Measurements from ENCODE around the gene ATXN7L1. TPM values are rescaled to one million over a fixed set of nuclear protein-coding genes. Genes with fewer than 3 reads are reported as not detected.

Gene ATXN7L1
- total and polyA plus RNA-seq, 9 donors: 5.0 to 17.6 (median 11.4) TPM

DNA sequence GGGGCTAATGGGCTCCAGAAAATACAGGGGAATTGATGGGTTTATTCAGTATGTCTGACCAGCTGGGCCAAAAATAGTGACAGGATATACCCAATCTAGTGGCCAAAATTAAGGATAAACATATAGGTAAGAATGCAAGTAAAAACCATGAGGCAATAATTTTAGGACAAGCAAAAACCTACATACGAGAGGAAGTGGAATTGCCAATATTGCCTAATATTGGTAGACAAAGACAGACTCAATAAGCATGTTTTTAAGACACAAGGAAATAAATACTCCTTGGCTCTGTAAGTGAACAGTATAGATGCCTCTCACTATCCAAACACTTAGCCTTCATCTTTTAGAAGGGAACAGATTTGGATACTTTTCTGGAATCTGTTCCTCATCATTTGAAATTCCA is 51.0 kb downstream of the ATXN7L1 start:
- no peak for DNase-seq
- intact Hi-C loops (cut with DNase I): no loop called here
- Histone ChIP-seq H3K4me1 (ENCODE audit: insufficient read depth) (peaks cover 3% of the 10 kb centered on the region), H3K36me3 (no peaks in the 10 kb centered on the region), H3K27me3 (no peaks in the 10 kb centered on the region), H3K27ac (no peak overlapping the region), H3K9me3 (no peaks in the 10 kb centered on the region), H3K4me3 (no peak overlapping the region)
- TF ChIP-seq POLR2A (IDR thresholded peaks at IDR 0.05): no peak
- TF ChIP-seq EP300 (IDR thresholded peaks at IDR 0.05): no peak
- TF ChIP-seq, protein P1, sequence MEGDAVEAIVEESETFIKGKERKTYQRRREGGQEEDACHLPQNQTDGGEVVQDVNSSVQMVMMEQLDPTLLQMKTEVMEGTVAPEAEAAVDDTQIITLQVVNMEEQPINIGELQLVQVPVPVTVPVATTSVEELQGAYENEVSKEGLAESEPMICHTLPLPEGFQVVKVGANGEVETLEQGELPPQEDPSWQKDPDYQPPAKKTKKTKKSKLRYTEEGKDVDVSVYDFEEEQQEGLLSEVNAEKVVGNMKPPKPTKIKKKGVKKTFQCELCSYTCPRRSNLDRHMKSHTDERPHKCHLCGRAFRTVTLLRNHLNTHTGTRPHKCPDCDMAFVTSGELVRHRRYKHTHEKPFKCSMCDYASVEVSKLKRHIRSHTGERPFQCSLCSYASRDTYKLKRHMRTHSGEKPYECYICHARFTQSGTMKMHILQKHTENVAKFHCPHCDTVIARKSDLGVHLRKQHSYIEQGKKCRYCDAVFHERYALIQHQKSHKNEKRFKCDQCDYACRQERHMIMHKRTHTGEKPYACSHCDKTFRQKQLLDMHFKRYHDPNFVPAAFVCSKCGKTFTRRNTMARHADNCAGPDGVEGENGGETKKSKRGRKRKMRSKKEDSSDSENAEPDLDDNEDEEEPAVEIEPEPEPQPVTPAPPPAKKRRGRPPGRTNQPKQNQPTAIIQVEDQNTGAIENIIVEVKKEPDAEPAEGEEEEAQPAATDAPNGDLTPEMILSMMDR (IDR thresholded peaks at IDR 0.05): no peak
- 95 to 100% (median 97%) methylated on average over 1 of the region's 1 CpG for WGBS, 3 donors

DNA sequence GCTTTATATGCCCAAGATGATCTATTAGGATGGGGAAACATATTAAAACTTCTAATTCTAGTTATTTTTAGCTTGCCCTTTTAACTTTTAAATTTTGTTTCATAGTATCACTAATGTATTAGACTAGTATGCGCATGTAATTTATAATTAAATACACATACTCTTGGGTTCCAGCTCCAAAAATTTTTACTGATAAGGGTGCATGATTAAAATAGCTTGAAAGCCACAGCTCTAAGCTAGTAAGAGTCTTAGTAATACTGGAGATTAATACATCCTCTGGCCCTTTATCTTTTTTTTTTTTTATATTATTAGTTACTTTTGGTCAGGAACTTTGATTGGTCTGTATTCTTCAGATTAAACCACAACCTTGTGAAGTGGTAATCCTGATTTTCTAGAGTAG is 53.6 kb downstream of the ATXN7L1 start:
- TF ChIP-seq, protein P1 (IDR thresholded peaks at IDR 0.05): no peak
- TF ChIP-seq EP300 (IDR thresholded peaks at IDR 0.05): no peak
- TF ChIP-seq POLR2A (IDR thresholded peaks at IDR 0.05): no peak

DNA sequence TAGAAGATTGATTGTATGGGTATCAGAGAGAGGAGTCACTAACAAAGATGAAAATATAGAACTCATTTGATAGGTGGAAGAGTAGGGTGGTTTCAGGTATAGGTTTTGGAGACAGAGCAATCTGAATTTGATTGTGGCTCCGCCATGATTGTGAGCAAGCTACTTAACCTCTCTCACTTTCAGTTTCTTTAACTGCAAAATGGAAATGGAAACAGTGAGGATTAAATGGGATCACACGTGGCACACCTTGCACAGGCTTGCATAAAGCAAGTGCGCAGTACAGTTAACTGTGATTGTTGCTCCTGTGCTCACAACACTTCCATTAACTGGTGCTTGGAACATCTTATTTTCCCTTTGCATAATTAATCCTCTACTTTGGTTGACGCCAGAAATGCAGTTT is 54.9 kb downstream of the ATXN7L1 start:
- Histone ChIP-seq H3K27ac (no peak overlapping the region), H3K36me3 (no peaks in the 10 kb centered on the region), H3K27me3 (no peaks in the 10 kb centered on the region), H3K4me3 (no peak overlapping the region), H3K4me1 (ENCODE audit: insufficient read depth) (peaks cover 1% of the 10 kb centered on the region), H3K9me3 (no peaks in the 10 kb centered on the region)
- no peak for TF ChIP-seq POLR2A (IDR thresholded peaks at IDR 0.05)
- no peak for TF ChIP-seq EP300 (IDR thresholded peaks at IDR 0.05)
- TF ChIP-seq, protein P1 (IDR thresholded peaks at IDR 0.05): no peak
- intact Hi-C loops (cut with DNase I): no loop called here
- no peak for DNase-seq
- 93 to 95% (median 95%) methylated on average over 4 of the region's 4 CpGs for WGBS, 3 donors

More for the DNA sequence above, 53.6 kb downstream of the ATXN7L1 start:
- Histone ChIP-seq H3K36me3 (no peaks in the 10 kb centered on the region), H3K9me3 (no peaks in the 10 kb centered on the region), H3K4me3 (no peak overlapping the region), H3K4me1 (ENCODE audit: insufficient read depth) (peaks cover 1% of the 10 kb centered on the region), H3K27ac (no peak overlapping the region), H3K27me3 (no peaks in the 10 kb centered on the region)
- 23 to 45% (median 39%) methylated on average over 1 of the region's 1 CpG for WGBS, 3 donors
- no peak for DNase-seq
- intact Hi-C loops (cut with DNase I): no loop called here

DNA sequence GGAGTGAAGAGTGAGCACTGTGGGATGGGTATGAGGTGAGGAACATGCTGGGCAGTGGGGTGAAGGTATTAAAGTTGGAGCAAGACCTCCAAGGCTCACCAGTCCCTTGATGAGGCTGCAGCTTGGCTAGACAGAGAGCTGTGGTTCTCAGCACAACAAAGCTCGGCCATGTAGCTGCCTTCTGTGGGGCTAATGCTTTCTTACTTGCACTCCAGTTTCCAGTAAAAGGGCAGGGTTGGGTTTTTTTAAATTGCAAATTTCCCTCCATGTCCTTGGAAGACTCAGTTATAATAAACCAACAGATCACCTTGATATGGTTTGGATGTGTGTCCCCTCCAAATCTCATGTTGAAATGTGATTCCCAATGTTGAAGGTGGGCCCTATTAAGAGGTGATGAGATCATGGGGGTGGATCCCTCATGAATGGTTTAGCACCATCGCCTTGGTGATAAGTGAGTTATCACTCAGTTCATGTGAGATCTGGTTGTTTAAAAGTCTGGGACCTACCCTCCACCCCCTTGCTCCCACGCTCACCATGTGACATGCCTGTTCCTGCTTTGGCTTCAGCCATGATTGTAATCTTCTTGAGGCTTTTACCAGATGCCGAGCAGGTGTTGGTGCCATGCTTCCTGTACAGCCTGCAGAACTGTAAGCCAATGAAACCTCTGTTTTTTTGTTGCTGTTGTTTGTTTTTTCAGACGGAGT is 55.9 kb downstream of the ATXN7L1 start:
- Histone ChIP-seq H3K27ac (no peak overlapping the region), H3K4me3 (no peak overlapping the region), H3K27me3 (no peaks in the 10 kb centered on the region), H3K4me1 (ENCODE audit: insufficient read depth) (peaks cover 1% of the 10 kb centered on the region), H3K36me3 (no peaks in the 10 kb centered on the region), H3K9me3 (no peaks in the 10 kb centered on the region)
- TF ChIP-seq, protein P1 (IDR thresholded peaks at IDR 0.05): no peak
- TF ChIP-seq EP300 (IDR thresholded peaks at IDR 0.05): no peak
- TF ChIP-seq POLR2A (IDR thresholded peaks at IDR 0.05): no peak
- WGBS, 3 donors: 92 to 96% (median 95%) methylated on average over 5 of the region's 5 CpGs
- intact Hi-C loops (cut with DNase I): no loop called here
- DNase-seq: no peak
